HepG2 (cell line): ENCODE data around the gene MS4A18. TPM values are rescaled to one million over a fixed set of nuclear protein-coding genes. Genes with fewer than 3 reads are reported as not detected.

ENCODE experiments used
- ATAC-seq: fragments of 200-7000 bp; cut with Tn5 transposase; 3 replicates; pipeline ENCODE4 v1.9.1; 2020; ENCODE audit warnings: mild to moderate bottlenecking, moderate library complexity
- BruUV-seq: library from RNA; stranded (reverse); fragments of 400-500 nt; replicated peaks from 2 replicates; lab custom pipeline; 2021; lab: Mats Ljungman, UMichigan
- CTCF ChIA-PET: fragments of 300-600 bp; formaldehyde crosslinking; extraction: SDS; loops from one replicate; lab custom pipeline; 2021; ENCODE audit warnings: low total read pairs, inconsistent platforms, low intra/inter-chr PET ratio; lab: Yijun Ruan, JAX
- POLR2A ChIA-PET: fragments of 350-600 bp; sonication (Branson Sonifier 250); formaldehyde crosslinking; loops from one replicate; lab custom pipeline; 2020; ENCODE audit warnings: antibody characterized with exemption, inconsistent platforms; lab: Yijun Ruan, JAX
- DNase-seq: peaks from one replicate; pipeline ENCODE4 v3.0.0-alpha.2; 2015; ENCODE audit warnings: low spot score
- FAIRE-seq: peaks from 3 replicates; lab custom pipeline; 2011; peaks lifted over from hg19 to GRCh38; lab: Jason Lieb, UNC
- H2AFZ ChIP-seq: one replicate; pipeline ENCODE4 v1.6.1; 2011; ENCODE audit warnings: low read length, inconsistent platforms
- H3K27ac ChIP-seq: fragments of 300-600 bp; 3 replicates; pipeline ENCODE4 v1.8.0; 2011; ENCODE audit warnings: mixed run types, mild to moderate bottlenecking, mixed read lengths, low read length, inconsistent platforms; ENCODE audit not compliant: insufficient read depth; ENCODE audit errors: extremely low read length
- H3K27me3 ChIP-seq, 2 experiments: fragments of 200-600 bp in 1 of 2; 2 replicates in 1 of 2; 3 replicates in 1 of 2; pipeline versions ENCODE4 v1.6.0 to v1.8.0; 2011; ENCODE audit warnings: low read length in 2 of 2, mild to moderate bottlenecking in 2 of 2, moderate library complexity in 2 of 2, inconsistent platforms in 1 of 2; ENCODE audit not compliant: insufficient read depth in 2 of 2, control insufficient read depth in 1 of 2
- H3K36me3 ChIP-seq, 2 experiments: fragments of 200-600 bp in 1 of 2; replicated peaks in 1 of 2; 2 replicates in 1 of 2; 3 replicates in 1 of 2; pipeline versions ENCODE4 v1.5.1 to v1.8.0; 2011; ENCODE audit warnings: low read length in 2 of 2, inconsistent platforms in 1 of 2; ENCODE audit not compliant: insufficient read depth in 2 of 2, control insufficient read depth in 1 of 2
- H3K4me1 ChIP-seq: 2 replicates; pipeline ENCODE4 v1.5.1; 2012; ENCODE audit warnings: low read length, inconsistent platforms; ENCODE audit not compliant: insufficient read depth
- H3K4me2 ChIP-seq: 2 replicates; pipeline ENCODE4 v1.6.0; 2011; ENCODE audit warnings: low read depth, low read length, inconsistent platforms
- H3K4me3 ChIP-seq, 3 experiments: fragments of 200-600 bp in 1 of 3; sonication (generic), shearing (Covaris generic) in 1 of 3; replicated peaks in 1 of 3; 2 replicates each; pipeline ENCODE4 v1.5.1; 2011 to 2016; ENCODE audit warnings: low read length in 3 of 3, inconsistent platforms in 2 of 3, low read depth in 2 of 3, mild to moderate bottlenecking in 2 of 3, control low read depth in 1 of 3, mixed read lengths in 1 of 3; ENCODE audit not compliant: insufficient read depth in 1 of 3
- H3K79me2 ChIP-seq: one replicate; pipeline ENCODE4 v1.6.1; 2011; ENCODE audit warnings: low read length, inconsistent platforms; ENCODE audit not compliant: insufficient read depth
- H3K9ac ChIP-seq: 2 replicates; pipeline ENCODE4 v1.6.0; 2011; ENCODE audit warnings: mild to moderate bottlenecking, low read depth, low read length, inconsistent platforms; ENCODE audit not compliant: insufficient read depth
- H3K9me3 ChIP-seq: 2 replicates; pipeline ENCODE4 v1.5.1; 2012; ENCODE audit warnings: mild to moderate bottlenecking, low read length
- H4K20me1 ChIP-seq: 2 replicates; pipeline ENCODE4 v1.6.0; 2011; ENCODE audit warnings: inconsistent platforms, mild to moderate bottlenecking, low read length, moderate library complexity; ENCODE audit not compliant: insufficient read depth
- CREB1 ChIP-seq, 2 experiments: fragments of 450-650 bp in 1 of 2; IDR thresholded peaks; 2 replicates each; pipeline ENCODE4 v1.6.1; 2016 to 2017; ENCODE audit warnings: control low read depth in 1 of 2, mild to moderate bottlenecking in 1 of 2, missing compliant biosample characterization in 1 of 2, missing genetic modification characterization in 1 of 2
- ELK4 ChIP-seq: sonication (generic); formaldehyde crosslinking; IDR thresholded peaks from 2 replicates; pipeline ENCODE4 v1.9.0; 2021; ENCODE audit warnings: missing genetic modification reagents, borderline replicate concordance
- HIVEP1 ChIP-seq: sonication (generic); formaldehyde crosslinking; IDR thresholded peaks from 2 replicates; pipeline ENCODE4 v1.4.0; 2020; ENCODE audit warnings: mild to moderate bottlenecking, missing genetic modification reagents
- NFE2 ChIP-seq: sonication (generic); formaldehyde crosslinking; IDR thresholded peaks from 2 replicates; pipeline ENCODE4 v1.4.0; 2020; ENCODE audit warnings: missing genetic modification reagents
- NFE2L1 ChIP-seq: sonication (generic); formaldehyde crosslinking; IDR thresholded peaks from 2 replicates; pipeline ENCODE4 v1.4.0; 2020; ENCODE audit warnings: missing genetic modification reagents, mild to moderate bottlenecking, borderline replicate concordance
- SALL2 ChIP-seq: sonication (generic); formaldehyde crosslinking; IDR thresholded peaks from 2 replicates; pipeline ENCODE4 v1.8.1; 2023; ENCODE audit warnings: mild to moderate bottlenecking, missing genetic modification reagents, inconsistent platforms
- TAF15 ChIP-seq: fragments of 200-400 bp; formaldehyde crosslinking; IDR thresholded peaks from one replicate; pipeline ENCODE4 v1.6.1; 2018; ENCODE audit warnings: mild to moderate bottlenecking, low read depth, low read length; ENCODE audit not compliant: poor library complexity, severe bottlenecking
- UBTF ChIP-seq: sonication (generic); formaldehyde crosslinking; IDR thresholded peaks from 2 replicates; pipeline ENCODE4 v1.4.0; 2020; ENCODE audit warnings: mild to moderate bottlenecking, missing genetic modification reagents
- ZNF12 ChIP-seq: sonication (generic); formaldehyde crosslinking; IDR thresholded peaks from 2 replicates; pipeline ENCODE4 v1.5.0; 2020; ENCODE audit warnings: missing genetic modification reagents
- ZNF225 ChIP-seq: sonication (generic); formaldehyde crosslinking; IDR thresholded peaks from 2 replicates; pipeline ENCODE4 v1.4.0; 2020; ENCODE audit warnings: mild to moderate bottlenecking, missing genetic modification reagents
- ZNF577 ChIP-seq: sonication (generic); formaldehyde crosslinking; IDR thresholded peaks from 2 replicates; pipeline ENCODE4 v1.4.0; 2020; ENCODE audit warnings: mild to moderate bottlenecking, low read depth, missing genetic modification reagents, borderline replicate concordance
- ZNF629 ChIP-seq: sonication (generic); formaldehyde crosslinking; conservative IDR thresholded peaks from 2 replicates; pipeline ENCODE4 v1.5.0; 2020; ENCODE audit warnings: missing genetic modification reagents
- ZNF7 ChIP-seq: IDR thresholded peaks from 2 replicates; pipeline ENCODE4 v1.6.1; 2016; ENCODE audit warnings: missing biosample characterization, missing genetic modification reagents
- ZNF800 ChIP-seq: sonication (generic); formaldehyde crosslinking; IDR thresholded peaks from 2 replicates; pipeline ENCODE4 v1.4.0; 2020; ENCODE audit warnings: missing genetic modification reagents
- WGBS: methylation state at CpG from one replicate; pipeline ENCODE4 v1.1.6; 2017; ENCODE audit warnings: low lambda C conversion rate; 5-methylcytosine and 5-hydroxymethylcytosine counted together
- in situ Hi-C: cut with HindIII; loops from 2 replicates; pipeline ENCODE4 v1.10.0; 2017; ENCODE audit warnings: low pct_unique_long_range_greater_than_20kb; ENCODE audit not compliant: extremely low pct_ligation_motif_present
- intact Hi-C: fragments of 100-400 bp; cut with micrococcal nuclease; formaldehyde crosslinking; loops from one replicate; pipeline ENCODE4 v1.10.0; 2022; ENCODE audit not compliant: unreplicated experiment
- polyA plus RNA-seq, 8 experiments: library from polyadenylated mRNA; depleted of rRNA in 3 of 8; stranded (reverse) in 7 of 8; unstranded in 1 of 8; fragments of >200 nt; fragmentation: Illumina TruSeq in 4 of 8; extraction: Trizol in 4 of 8; gene quantifications; 2 replicates each; pipeline versions ENCODE4 v1.2.1 to v1.2.3, GENCODE V29; 2011 to 2016; ENCODE audit warnings: low read depth in 4 of 8, missing spikeins in 1 of 8, mixed read lengths in 1 of 8; ENCODE audit not compliant: insufficient read depth in 1 of 8
- total RNA-seq, 5 experiments: library from RNA; depleted of rRNA; stranded (reverse); fragments of >200 nt; fragmentation: Illumina TruSeq; extraction: Trizol; gene quantifications; 2 replicates each; pipeline ENCODE4 v1.2.3, GENCODE V29; 2016; ENCODE audit warnings: low read depth in 1 of 5

MS4A18 gene
- total and polyA plus RNA-seq, 2 of the 13 experiments (the other 11 are each of a cell fraction or from before 2014, with no cell fraction given) = not detected

- no peak for ATAC-seq
- POLR2A ChIA-PET = no interaction called here
Observed at GRCh38 chr11:60782393-60783140, 58.0 kb downstream of the MS4A18 start.

GRCh38 chr11:60783141-60783484 is 58.6 kb downstream of the MS4A18 start:
- no peaks in the 10 kb centered on the region for H3K36me3 ChIP-seq
- FAIRE-seq = no peak
- 64% methylated on average over 8 of the region's 8 CpGs for WGBS
- no peak overlapping the region for H3K4me2 ChIP-seq
- H3K27ac ChIP-seq = no peak overlapping the region
- no peaks in the 10 kb centered on the region for H4K20me1 ChIP-seq
- intact Hi-C loops = no loop called here
- ChIA-PET CTCF (no interaction called here), POLR2A (no interaction called here)
- no TSS peak for BruUV-seq
- no peaks in the 10 kb centered on the region for H3K79me2 ChIP-seq
- no peak overlapping the region for H2AFZ ChIP-seq
- ATAC-seq = no peak
- no peak overlapping the region for H3K4me3 ChIP-seq
- in situ Hi-C loops = no loop called here
- H3K4me1 ChIP-seq = no peaks in the 10 kb centered on the region
- H3K9me3 ChIP-seq = no peaks in the 10 kb centered on the region
- no peak overlapping the region for H3K9ac ChIP-seq
- H3K27me3 ChIP-seq = peaks cover 0 to 2% of the 10 kb centered on the region in 2 experiments; a peak in 1 of 5 replicates
- DNase-seq = no peak
- TF ChIP-seq ZNF800 (CRISPR knock-in tag) = no peak
- TF ChIP-seq UBTF (CRISPR knock-in tag) = no peak
- no peak for TF ChIP-seq ZNF7 (CRISPR knock-in tag)
- TF ChIP-seq ZNF225 (CRISPR knock-in tag) = no peak
- no peak for TF ChIP-seq SALL2
- no peak for TF ChIP-seq CREB1 (IDR thresholded peaks at IDR 0.05)
- TF ChIP-seq CREB1 (CRISPR knock-in tag; IDR thresholded peaks at IDR 0.05) = no peak
- TF ChIP-seq HIVEP1 (CRISPR knock-in tag) = no peak

More at GRCh38 chr11:60782393-60783140, 58.0 kb downstream of the MS4A18 start:
- Histone ChIP-seq H3K27ac (no peak overlapping the region), H3K9me3 (no peaks in the 10 kb centered on the region), H3K4me2 (no peak overlapping the region), H3K4me3 (no peak overlapping the region), H2AFZ (no peak overlapping the region), H3K36me3 (no peaks in the 10 kb centered on the region), H3K9ac (no peak overlapping the region), H3K4me1 (no peaks in the 10 kb centered on the region), H3K27me3 (peaks cover 0 to 2% of the 10 kb centered on the region in 2 experiments; a peak in 1 of 5 replicates), H4K20me1 (no peaks in the 10 kb centered on the region), H3K79me2 (no peaks in the 10 kb centered on the region)
- BruUV-seq = no TSS peak
- CTCF ChIA-PET = no interaction called here
- TF ChIP-seq NFE2 (no peak), ZNF629 (CRISPR knock-in tag) (peak; percentile 72), ELK4 (CRISPR knock-in tag) (no peak), TAF15 (no peak), ZNF12 (CRISPR knock-in tag) (no peak), NFE2L1 (CRISPR knock-in tag) (no peak), ZNF577 (no peak)
- no peak for FAIRE-seq
- intact Hi-C loops = no loop called here
- no peak for DNase-seq
- WGBS = 29% methylated on average over 8 of the region's 12 CpGs
- in situ Hi-C loops = no loop called here
